ENCODE data around the gene COL23A1. TPM values are rescaled to one million over a fixed set of nuclear protein-coding genes. Genes with fewer than 3 reads are reported as not detected.

COL23A1 gene
- total RNA-seq, 1 donor from 2014 or later, result 75.2 TPM

DNA sequence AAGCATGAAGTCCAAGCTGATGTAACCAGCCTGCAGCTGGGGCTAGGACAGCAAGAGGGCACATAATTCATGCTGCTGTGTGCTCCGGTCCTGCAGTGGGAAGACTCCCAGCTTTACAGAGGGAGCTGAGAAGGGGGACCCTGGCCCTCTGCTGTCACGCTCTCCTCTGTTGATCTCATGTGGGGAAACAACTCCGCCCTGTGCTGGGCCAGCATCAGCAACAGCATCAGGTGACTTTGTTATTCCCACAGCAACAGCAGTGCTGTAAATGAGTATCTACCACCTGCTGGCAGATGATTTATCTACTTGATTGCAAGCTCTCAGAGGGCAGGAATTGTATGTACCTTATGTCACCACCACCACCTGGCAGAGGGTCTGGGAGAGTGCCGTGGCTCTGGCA lies 176.2 kb downstream of the COL23A1 start:
- Mint-ChIP-seq H3K27me3 (ENCODE audit: unreplicated experiment) (peaks cover 9% of the 10 kb centered on the region), H3K27ac (ENCODE audit: unreplicated experiment) (no peak overlapping the region), H3K9me3 (ENCODE audit: unreplicated experiment) (no peaks in the 10 kb centered on the region), H3K4me1 (ENCODE audit: unreplicated experiment) (peaks cover 15% of the 10 kb centered on the region), H3K36me3 (ENCODE audit: low read depth, unreplicated experiment) (no peaks in the 10 kb centered on the region), H3K4me3 (ENCODE audit: unreplicated experiment) (no peak overlapping the region)
- DNase-seq (ENCODE audit: low spot score), result no peak
- TF ChIP-seq, protein P1, sequence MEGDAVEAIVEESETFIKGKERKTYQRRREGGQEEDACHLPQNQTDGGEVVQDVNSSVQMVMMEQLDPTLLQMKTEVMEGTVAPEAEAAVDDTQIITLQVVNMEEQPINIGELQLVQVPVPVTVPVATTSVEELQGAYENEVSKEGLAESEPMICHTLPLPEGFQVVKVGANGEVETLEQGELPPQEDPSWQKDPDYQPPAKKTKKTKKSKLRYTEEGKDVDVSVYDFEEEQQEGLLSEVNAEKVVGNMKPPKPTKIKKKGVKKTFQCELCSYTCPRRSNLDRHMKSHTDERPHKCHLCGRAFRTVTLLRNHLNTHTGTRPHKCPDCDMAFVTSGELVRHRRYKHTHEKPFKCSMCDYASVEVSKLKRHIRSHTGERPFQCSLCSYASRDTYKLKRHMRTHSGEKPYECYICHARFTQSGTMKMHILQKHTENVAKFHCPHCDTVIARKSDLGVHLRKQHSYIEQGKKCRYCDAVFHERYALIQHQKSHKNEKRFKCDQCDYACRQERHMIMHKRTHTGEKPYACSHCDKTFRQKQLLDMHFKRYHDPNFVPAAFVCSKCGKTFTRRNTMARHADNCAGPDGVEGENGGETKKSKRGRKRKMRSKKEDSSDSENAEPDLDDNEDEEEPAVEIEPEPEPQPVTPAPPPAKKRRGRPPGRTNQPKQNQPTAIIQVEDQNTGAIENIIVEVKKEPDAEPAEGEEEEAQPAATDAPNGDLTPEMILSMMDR (IDR thresholded peaks at IDR 0.05; ENCODE audit: unreplicated experiment), result no peak

DNA sequence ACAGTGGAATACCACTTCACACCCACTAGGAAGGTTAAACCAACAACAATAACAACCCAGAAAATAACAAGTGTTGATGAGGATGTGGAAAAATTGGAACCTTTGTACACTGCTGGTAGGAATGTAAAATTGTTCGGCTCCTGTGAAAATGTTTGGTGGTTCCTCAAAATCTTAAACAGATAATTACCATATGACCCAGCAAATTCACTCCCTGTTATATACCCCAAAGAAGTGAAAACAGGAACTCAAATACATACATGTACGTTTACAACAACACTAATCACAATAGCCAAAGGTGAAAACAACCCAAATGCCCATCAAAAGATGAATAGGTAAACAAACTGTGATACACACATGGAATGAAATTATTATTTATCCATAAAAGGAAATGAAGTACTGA lies 179.1 kb downstream of the COL23A1 start:
- no peaks in the 10 kb centered on the region for H3K9me3 Mint-ChIP-seq (ENCODE audit: unreplicated experiment)
- DNase-seq (ENCODE audit: low spot score), result no peak
- no peak overlapping the region for H3K27ac Mint-ChIP-seq (ENCODE audit: unreplicated experiment)
- no peak overlapping the region for H3K4me3 Mint-ChIP-seq (ENCODE audit: unreplicated experiment)
- H3K4me1 Mint-ChIP-seq (ENCODE audit: unreplicated experiment), result peaks cover 7% of the 10 kb centered on the region
- TF ChIP-seq, protein P1 (IDR thresholded peaks at IDR 0.05; ENCODE audit: unreplicated experiment), result no peak
- H3K36me3 Mint-ChIP-seq (ENCODE audit: low read depth, unreplicated experiment), result no peaks in the 10 kb centered on the region
- peaks cover 2% of the 10 kb centered on the region for H3K27me3 Mint-ChIP-seq (ENCODE audit: unreplicated experiment)

DNA sequence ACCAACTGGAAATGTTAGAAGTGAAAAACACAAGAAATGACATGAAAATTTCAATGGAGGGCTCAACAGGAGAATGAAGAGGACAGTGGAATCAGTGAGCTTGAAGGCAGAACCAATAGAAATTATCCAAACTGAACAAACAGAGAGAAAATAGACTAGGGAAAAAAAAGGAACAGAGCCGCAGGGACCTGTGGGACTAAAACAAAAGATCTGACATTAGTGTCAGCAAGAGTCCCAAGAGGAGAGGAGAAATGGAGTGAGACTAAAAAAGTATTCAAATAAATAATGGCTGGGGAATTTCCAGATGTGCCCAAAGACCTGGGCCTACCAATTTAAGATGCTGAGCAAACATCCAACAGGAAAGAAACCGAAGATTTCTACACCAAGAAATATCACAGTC lies 182.5 kb downstream of the COL23A1 start:
- no peaks in the 10 kb centered on the region for H3K4me1 Mint-ChIP-seq (ENCODE audit: unreplicated experiment)
- DNase-seq (ENCODE audit: low spot score), result no peak
- no peak overlapping the region for H3K27ac Mint-ChIP-seq (ENCODE audit: unreplicated experiment)
- no peaks in the 10 kb centered on the region for H3K36me3 Mint-ChIP-seq (ENCODE audit: low read depth, unreplicated experiment)
- H3K27me3 Mint-ChIP-seq (ENCODE audit: unreplicated experiment), result no peaks in the 10 kb centered on the region
- no peak overlapping the region for H3K4me3 Mint-ChIP-seq (ENCODE audit: unreplicated experiment)
- no peaks in the 10 kb centered on the region for H3K9me3 Mint-ChIP-seq (ENCODE audit: unreplicated experiment)
- TF ChIP-seq, protein P1 (IDR thresholded peaks at IDR 0.05; ENCODE audit: unreplicated experiment), result no peak

DNA sequence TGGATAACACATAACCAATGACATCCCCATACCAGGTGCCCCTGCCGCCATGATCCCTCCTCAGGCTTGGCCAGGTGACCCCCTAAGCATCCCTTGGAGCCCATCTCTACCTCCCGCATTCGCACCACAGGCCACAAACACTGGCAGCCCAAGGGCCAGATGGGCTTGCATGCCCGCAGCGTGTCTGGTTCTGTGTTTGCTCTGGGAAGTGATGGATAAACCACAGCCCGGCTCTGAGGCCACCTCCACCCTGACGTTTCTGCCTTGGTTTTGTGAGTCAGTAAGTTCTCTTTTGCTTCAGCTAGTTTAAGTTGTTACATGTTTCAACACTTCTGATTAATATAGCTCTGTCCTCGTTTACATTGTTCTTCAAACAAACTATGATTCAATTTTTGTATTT lies 185.2 kb downstream of the COL23A1 start:
- no peak overlapping the region for H3K27ac Mint-ChIP-seq (ENCODE audit: unreplicated experiment)
- no peak overlapping the region for H3K4me3 Mint-ChIP-seq (ENCODE audit: unreplicated experiment)
- no peaks in the 10 kb centered on the region for H3K4me1 Mint-ChIP-seq (ENCODE audit: unreplicated experiment)
- no peaks in the 10 kb centered on the region for H3K36me3 Mint-ChIP-seq (ENCODE audit: low read depth, unreplicated experiment)
- TF ChIP-seq, protein P1 (IDR thresholded peaks at IDR 0.05; ENCODE audit: unreplicated experiment), result no peak
- peaks cover 2% of the 10 kb centered on the region for H3K27me3 Mint-ChIP-seq (ENCODE audit: unreplicated experiment)
- no peak for DNase-seq (ENCODE audit: low spot score)
- H3K9me3 Mint-ChIP-seq (ENCODE audit: unreplicated experiment), result no peaks in the 10 kb centered on the region

DNA sequence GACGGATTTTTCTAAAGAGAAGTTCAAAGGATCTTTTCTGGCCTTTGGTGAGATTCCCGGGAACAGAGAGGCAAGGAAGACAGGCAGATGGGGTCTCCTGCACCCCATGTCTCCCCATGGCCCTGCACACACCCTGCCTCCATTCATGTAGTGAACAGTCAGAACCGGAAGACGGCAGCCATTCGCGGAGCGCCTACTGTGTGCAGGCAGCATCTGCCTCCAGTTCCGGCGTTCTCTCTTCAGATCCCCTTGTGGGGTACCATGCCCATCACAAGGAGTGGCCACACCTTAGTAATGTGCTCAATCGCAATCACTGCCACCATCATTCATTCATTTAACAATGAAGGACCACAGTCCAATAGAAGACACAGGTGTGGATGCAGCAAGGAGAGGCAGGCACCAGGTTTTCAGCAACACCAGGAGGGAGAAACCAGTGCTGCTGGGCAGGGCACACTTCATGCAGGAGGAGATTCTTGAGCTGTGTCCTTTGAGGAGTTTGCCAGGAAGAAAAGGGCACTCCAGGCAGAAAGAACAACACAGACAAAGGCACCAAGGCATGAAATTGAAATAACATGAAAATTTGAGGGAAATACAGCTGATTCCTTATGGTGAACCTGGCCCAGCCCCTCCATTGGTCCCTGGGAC lies 186.1 kb downstream of the COL23A1 start:
- Mint-ChIP-seq H3K4me3 (ENCODE audit: unreplicated experiment) (no peak overlapping the region), H3K9me3 (ENCODE audit: unreplicated experiment) (no peaks in the 10 kb centered on the region), H3K4me1 (ENCODE audit: unreplicated experiment) (peaks cover 2% of the 10 kb centered on the region), H3K27me3 (ENCODE audit: unreplicated experiment) (peaks cover 5% of the 10 kb centered on the region), H3K27ac (ENCODE audit: unreplicated experiment) (no peak overlapping the region), H3K36me3 (ENCODE audit: low read depth, unreplicated experiment) (no peaks in the 10 kb centered on the region)
- TF ChIP-seq, protein P1 (IDR thresholded peaks at IDR 0.05; ENCODE audit: unreplicated experiment), result no peak
- no peak for DNase-seq (ENCODE audit: low spot score)
